Limb (tissue), 2 donors: ENCODE results near the gene SMG6.
"Not testable (repeated sequence)": the region's sequence is repeated elsewhere in the genome, so short reads cannot be mapped to it uniquely, and the experiment has no call there.

Experiments
- DNase-seq, 2 donors: peaks; one replicate each; pipeline ENCODE4 v3.0.0-alpha.2; 2016; ENCODE audit errors: extremely low spot score in 2 of 2

Gene SMG6

DNA sequence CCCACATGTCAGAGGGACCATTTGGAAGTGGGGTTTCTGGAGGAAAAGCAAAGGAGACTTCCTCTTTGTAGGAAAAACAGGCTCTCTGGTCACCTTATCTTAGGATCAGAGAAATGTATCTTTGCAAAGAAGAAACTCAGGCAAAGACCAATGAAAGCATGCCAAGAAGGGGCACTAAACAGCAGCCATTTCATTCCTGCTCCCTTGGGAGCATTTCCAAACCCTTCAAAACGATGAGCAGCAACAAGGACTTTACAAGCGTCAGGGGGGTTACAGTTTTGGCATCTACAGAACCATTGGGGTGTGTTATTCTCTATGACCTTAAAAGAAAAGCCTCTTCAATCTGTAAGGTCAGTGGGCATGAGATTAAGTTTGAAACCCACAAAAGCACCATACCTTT is 122.8 kb downstream of the SMG6 start:
- no peak for DNase-seq

DNA sequence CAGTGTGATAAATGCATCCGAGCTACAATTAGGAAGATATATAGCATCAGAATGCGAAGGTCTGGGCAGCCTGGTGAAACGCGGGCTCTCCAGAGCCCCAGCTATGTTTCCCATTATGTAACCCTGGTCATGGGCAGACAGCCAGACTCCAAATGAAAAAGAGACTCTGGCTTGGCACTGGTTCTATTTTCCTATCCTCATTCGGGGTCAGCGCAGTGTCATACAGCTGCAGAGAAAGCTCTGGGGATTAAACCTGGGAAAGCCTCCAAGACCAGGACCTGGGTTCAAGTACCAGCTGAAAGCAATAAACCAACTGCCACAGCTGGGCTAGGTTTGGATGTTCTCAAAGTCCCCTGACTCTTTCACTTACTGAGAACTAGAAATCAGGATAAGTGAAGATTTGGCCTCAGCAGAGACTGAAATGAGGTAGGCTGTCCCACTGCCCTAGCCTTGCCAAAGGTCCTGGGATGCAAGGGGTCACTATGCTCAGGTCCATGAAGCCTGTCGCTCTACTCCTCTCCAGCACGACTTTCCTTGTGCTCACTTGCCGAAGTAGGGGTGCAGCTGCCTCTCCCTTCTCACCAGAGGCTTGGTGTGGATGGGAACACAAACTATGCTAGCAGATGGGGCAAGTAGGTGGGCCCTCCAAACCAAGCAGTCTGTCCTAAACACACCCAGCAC is 123.8 kb downstream of the SMG6 start:
- peak; percentile 91 to 95 for DNase-seq

DNA sequence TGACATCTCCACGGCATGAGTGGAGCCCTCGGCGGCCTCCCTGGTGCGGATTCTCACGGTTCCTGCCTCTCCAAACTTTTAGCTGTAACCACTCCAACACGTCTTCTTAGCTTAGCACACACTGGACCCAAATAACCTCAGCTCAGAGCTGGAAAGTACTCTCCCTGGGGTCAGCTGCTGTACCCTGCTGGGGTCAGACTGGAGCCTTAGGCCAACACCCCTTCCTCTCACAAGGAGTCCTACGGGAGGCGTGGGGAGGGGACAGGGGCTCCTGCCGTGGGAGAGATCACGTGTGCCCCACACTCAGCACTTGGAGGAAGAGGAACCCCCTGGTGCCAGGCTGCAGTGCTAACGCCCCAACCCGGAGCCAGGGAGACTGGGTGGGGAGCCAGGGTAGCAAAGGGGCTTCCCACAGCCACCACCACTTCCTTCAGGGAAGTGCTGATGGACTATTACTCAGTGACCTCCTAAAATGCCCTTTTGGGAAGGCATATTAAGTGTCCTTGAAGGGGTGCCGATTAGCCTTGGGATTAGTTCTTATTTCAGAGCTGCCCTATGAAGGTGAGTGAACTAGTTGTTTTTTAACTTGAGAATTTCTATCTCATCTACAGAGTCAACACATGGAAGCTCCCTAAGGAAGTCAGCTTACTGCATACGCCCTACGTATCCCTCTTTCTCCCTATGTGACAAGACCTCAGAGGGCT is 124.6 kb downstream of the SMG6 start:
- no peak for DNase-seq

DNA sequence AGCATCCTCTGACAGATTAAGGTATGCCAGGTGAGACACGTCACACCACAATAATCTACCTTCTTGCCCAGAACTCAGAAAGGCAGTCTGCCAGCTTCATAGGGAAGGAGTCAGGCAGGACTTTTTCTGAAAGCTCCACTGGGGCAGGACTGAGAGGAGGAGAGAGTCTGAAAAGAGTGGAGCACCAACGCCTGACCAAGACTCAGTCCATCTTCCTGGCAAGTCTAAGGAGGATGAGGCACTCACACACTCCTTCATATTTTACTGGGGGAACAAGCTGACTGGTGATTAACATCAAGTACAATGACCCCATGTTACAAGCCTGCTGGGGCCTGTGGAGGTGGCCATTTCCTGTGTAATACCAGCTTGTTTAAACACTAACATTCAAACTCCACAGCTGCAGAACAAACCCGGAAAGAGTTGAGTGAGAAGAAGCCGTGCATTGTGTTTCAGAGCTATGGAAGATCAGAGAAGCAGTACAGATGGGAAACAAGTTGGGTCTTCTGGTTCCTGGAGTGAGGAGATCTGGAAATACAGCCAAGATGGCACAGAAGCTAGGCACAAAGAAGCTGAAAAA is 126.3 kb downstream of the SMG6 start:
- no peak for DNase-seq

DNA sequence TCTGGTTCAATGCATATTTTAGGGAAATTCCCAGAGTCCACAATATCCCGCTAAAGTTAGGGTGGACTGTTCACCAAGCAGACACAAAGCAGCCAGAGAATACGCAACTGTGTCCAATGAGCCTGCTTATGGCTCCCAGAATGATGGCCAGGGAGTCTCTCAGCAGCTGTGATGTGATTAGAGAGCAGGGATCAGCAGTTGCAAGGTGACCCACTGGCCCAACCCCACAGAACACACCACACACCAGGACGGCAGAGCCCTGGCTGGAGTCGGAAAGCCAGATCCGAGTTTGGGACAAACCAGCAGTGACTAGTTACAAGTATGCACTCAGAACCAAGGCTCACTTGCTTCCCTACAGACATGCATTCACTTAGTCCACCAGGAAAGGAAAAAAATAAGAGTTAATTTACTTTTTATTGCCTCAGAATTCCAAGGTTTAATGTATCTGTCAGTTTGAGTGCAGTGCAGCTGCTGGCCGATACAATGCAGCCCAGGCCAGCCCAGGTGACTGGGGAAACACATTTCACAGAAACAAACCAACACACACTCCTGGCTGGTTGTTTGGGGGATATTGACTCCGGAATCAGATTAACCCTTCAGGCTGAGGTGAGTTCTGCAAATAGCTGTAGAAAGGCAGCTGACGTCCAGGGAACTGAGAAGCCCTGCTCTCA is 127.0 kb downstream of the SMG6 start:
- no peak for DNase-seq

DNA sequence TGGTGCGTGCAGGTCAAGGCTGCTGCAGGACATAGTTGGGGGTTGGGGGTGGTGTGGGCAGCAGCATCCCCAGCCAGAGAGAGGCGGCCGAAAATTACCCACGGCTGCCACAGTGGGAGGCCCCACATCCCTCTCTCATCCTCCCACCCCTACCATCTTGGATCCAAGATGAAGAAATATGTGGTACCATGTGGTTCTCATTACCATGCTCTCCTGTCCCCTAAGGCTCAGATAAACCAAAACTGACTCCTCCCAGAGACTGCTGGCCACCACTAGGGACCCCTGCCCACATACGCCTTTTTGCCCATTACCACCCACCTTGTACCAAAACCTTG is 128.3 kb downstream of the SMG6 start:
- DNase-seq = no peak

DNA sequence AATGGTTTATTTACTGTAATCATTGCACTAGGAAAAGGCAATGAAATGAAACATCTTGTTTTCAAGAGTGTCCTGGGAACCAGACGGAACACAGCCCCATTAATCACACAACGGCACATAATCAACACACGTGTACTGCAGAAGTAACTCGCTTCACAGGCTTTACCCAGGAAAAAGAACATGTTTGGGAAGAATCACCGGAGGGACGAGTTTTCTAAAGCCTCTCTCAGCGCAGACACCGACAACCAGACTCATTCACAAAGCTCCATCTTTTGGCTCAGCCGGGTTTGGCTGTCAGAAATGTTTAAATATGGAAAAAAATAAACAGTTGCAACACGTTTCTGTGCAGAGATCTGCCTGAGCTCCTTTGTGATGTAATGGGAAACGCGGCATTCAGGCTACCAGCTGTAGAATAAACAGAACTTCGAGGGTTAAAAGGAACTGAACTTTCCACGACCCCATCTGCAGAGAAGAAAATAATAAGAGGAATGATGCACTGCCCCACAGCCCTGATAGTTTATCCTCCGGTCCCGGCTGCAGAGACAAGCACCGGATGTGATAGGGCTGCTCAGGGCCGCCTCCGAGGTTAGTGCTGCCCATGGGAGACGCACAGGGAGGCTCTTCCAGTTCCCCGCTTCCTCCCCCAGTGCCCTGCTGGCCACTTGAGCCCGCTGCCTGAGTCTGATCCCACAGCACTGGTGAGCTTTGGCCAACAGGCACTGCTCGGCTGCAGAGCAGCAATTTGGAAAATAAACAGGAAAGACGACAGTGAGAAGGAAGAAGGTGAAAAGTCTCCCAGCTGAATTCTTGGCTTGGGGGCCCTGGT is 128.9 kb downstream of the SMG6 start:
- DNase-seq = peak; percentile 73 to 82

DNA sequence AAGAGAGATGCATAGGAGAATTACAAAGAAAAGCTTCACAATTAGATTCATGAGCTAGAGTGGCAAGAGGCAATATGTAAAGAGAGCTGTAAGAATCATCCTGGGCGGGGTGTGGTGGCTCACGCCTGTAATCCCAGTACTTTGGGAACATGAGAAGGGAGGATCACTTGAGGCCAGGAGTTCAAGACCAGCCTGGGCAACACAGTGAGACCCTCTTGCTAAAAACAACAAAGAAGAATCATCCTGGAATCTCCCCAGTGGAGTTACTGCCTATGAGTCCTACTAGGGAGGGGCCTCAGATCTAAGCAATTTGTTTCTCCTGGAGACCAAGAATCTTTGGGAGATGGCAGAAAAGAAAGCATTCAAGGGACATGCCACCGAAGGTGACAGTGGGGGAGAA is 129.6 kb downstream of the SMG6 start:
- DNase-seq = no peak

DNA sequence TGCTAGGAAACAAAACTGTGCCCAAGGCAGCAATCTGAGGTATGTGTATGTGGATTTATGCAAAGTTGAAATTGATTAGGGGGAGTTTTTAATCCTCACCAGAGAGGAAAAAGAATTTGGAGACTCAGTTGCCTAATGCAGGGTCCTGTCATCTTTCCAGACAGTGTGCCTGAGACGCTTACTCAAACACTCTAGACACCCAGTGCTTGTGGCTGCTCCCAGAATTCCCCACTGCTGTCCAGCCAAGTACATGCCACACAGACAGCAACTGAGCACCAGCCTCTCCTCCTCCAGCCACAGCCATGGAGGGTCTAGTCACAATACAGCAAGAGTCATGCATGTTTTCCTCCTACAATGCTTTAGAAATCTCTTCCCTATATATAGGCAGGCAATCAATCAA is 130.6 kb downstream of the SMG6 start:
- no peak for DNase-seq

DNA sequence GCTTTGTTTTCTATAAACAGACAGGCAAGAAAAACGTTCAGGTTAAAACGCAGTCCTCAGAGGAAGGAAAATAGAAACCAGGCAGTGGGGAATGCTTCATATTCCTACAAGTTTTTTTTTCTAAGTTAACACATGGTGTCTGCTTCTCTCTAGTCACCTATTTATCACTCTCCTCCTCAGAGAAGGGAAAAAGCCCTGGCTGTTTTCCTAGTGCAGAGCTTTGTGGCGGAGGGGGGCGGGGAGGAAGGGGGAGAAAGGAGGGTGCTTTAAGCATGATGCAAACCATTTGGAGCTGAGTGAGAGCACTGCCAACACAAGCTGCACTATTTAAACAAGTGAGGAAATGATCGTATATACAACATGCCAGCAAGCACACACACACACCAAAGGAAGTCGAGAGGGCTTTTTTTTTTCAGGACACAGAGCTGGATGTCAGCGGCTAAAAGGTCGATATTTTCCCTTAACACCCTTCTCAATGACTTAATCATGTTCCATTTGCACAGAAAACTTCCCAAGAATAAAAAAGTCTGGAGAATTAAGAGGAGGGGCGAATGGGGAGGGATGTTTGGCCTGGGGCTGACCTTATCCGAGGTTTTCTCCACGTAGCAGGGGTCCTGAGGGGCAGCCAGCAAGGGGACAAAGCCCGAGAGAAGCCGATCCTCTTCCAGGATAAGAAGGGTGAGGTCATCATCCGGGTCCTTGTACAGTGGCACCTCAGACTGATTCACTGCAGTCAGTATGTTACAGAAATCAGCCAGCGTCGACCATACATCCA is 131.3 kb downstream of the SMG6 start:
- peak; percentile 86 to 89 for DNase-seq

DNA sequence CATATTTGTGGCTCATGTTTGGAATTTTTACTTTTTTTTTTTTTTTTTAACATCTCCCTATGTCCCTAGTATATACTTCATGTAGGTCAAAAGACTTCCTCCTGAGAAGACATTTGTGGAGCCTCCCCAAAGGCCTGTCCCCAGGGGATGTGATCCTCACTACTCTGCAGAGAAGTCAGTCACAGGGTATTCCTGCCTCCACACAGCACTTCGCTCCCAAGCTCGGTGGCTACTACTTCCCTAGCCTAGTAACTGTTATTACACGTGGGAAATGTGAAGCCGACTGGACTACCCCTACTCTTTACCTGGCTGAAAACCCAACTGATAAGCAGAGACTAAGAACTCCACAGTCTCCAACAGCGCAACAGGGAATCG is 131.9 kb downstream of the SMG6 start:
- DNase-seq = peak in 1 of 2 donors; percentile 50

DNA sequence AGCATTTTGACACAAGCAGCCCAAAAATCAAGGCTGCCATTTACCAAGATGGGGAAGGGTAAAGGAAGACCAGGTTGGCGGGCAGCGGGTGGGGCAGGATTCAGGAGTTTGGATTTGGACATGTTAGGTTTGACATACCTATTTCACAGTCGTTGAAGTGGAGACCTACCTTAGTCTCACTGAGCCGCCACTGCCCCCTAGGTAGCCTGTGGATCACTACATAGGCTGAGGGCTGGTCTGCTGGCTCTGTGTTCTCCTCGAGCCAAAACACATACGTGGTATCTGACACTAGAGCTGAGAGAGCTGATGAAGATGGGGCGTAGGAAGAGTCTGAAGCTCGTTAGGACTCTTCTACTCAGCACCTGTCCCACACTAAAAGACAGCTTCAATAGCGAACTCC is 133.6 kb downstream of the SMG6 start:
- no peak for DNase-seq

DNA sequence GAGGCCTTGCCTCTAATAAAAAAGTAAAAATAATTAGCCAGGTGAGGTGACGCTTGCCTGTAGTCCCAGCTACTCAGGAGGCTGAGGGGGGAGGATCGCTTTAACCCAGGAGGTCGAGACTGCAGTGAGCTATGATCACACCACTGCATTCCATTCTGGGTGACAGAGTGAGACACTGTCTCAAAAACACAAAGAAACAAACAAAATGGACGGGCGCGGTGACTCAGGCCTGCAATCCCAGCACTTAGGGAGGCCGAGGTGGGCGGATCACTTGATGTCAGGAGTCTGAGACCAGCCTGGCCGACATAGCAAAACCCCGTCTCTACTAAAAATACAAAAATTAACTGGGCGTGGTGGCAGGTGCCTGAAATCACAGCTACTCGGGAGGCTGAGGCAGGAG is 137.9 kb downstream of the SMG6 start:
- DNase-seq = not testable (repeated sequence)

DNA sequence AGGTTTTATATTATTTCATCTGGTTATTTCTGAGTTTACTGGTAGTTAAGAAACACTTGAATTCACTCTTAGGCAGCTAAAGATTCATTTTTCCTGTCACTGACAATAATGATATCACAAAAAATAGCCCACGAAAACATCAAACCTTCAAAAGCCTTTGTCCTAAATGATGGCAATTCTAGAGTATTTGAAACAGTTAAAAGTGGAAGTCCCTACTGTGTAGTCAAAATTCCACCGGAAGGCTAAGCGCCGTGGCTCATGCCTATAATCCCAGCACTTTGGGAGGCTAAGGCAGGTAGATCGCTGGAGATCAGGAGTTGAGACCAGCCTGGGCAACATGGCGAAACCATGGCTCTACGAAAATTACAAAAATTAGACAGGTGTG is 145.2 kb downstream of the SMG6 start:
- no peak for DNase-seq

DNA sequence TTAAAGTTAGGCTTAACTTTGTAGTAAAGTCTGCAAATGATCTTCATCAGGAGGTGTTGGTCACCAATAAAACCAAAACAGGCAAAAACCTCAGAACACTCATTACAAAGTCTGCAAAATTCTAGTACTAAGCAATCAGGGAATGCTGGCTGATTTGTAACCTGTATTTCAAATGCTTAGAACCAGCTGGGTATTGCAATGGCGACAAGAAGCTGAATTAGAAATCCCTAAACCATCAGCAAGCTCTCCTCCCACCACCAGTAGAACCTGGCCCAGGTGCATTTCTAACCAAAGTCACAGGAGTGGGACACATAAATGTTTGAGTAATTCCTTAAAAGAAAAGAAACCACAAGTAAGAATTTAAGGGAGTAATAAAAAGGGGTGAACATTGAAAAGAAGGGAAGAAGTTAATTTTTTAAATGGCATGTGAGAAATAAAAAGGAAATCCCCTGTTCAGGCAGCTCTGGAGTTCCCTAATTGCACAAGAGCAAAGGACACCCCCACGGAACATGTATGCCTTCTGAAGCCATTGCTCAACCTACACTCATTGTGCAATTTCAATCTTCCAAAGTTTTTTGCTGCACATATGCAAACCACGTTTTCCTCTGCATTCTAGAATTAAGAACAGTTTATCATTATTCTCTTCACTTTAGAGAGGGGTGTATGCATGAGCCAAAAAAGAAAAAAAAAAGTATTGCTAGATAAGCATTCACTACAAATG is 145.8 kb downstream of the SMG6 start:
- no peak for DNase-seq

DNA sequence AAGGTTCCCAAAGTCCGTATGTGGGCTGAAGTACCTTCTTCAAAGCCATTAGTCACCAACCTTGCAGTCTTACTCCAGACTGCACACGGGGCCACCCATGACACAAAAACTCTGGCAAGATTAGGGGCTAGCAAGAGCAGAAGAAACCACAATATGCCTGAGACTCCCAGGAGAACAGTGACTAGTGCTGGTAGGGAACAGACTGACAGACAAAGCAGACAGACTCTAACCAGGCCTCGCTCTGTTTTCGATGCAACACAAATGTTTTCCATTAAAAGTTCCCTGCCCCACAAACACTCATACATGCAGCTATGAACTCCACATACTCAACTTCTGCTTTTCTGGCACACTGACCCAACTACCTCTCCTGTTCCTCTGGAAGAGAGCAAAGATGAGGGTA is 146.5 kb downstream of the SMG6 start:
- no peak for DNase-seq

DNA sequence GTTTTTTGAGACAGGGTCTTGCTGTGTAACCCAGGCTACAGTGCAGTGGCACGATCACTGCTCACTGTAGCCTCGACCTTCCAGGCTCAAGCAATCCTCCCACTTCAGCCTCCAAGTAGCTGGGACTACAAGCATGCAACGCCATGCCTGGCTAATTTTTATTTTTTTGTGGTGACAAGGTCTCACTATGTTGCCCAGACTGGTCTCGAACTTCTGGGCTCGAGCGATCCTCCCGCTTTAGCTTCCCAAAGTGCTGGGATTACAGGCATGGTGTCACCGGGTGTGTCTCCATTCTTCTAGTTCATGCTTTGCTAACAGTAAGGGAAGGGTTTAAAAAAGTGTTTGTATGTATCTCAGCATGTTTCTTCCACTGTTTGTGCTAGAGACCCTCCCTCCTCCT is 146.9 kb downstream of the SMG6 start:
- DNase-seq = no peak

DNA sequence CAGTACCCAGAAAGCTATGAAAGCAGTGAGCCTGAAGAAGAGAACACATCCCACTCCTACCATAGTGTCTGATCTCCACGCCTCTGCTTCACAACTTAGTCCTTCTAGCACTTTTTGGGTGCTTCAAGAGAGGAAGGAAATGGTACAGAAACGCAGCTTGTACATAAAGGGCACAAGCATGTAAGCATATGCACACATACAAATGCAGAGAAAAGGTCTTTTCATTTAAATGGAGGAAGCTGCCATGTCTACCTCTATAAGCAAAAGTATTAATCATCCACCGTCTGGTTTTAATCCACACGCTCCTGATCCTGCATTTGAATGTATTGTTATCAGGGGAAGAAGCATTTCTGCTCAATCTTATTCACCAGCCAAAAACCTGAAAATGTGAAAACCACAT is 148.0 kb downstream of the SMG6 start:
- DNase-seq = no peak

DNA sequence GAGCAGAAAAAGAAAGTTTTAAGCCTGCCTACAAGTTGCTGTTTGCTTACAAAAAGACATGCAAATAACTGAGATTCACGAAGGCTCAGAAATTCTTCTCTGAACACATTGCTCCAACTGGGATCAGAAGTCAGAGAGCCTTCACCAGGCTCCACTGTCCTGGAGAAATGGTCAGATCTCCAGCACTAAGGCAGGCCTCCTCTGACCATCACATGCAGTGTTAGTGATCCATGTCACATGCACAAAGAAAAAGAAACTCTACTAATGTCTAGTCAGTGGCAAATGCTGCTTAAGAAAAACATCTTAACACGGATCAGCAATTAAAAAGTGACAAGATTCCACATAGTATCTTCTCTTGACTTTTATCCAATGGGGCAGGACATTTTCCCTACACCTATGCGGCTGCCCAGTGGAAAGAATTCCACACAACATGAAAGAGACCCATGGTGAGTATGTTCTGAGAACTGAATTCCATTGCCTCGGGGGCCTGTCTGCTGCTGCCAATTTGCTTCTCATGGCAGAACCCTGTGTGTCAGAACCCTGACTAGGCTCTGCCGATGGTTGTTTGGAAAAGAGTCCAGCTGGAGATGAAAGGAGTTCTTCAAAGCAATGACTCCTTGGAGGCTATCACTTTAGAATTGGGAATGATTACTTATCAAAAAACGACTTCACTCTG is 152.1 kb downstream of the SMG6 start:
- no peak for DNase-seq

DNA sequence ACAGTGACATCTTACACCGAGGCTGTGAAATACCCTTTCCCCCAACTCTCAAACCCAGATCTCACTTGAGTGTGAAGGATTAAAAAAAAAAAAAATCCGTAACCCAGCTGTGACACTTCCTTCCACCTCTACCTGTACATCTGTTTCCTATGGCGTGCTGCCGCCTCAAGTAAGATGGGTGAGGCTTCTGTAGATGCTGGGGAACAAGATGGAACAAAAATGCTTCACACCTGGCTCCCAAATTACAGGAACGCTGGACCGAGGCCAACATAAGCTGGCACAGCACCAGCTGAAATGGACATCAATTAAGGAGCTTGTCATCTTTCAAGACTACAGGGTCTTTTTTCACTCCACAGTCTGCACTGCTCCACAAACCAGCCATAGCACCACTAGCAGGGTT is 152.8 kb downstream of the SMG6 start:
- DNase-seq = peak in 1 of 2 donors; percentile 54
